A549 (cell line): ENCODE results near the gene PDXP. TPM values are rescaled to one million over a fixed set of nuclear protein-coding genes. Genes with fewer than 3 reads are reported as not detected.

Experiments used
- ATAC-seq, 2 experiments: fragments of 200-7000 bp in 1 of 2; fragments of >200 bp in 1 of 2; cut with Nextera tagmentation in 1 of 2; cut with Tn5 transposase in 1 of 2; 3 replicates each; pipeline versions ENCODE4 v1.8.0 to v1.9.1; 2018 to 2020; ENCODE audit warnings: mild to moderate bottlenecking in 1 of 2, moderate library complexity in 1 of 2
- CTCF ChIA-PET: fragments of 300-600 bp; sonication (Branson Sonifier 250); formaldehyde crosslinking; extraction: SDS; loops from one replicate; lab custom pipeline; 2021; ENCODE audit warnings: antibody characterized with exemption, inconsistent platforms; lab: Yijun Ruan, JAX
- POLR2A ChIA-PET: fragments of 350-600 bp; formaldehyde crosslinking; extraction: SDS; loops from one replicate; lab custom pipeline; 2021; ENCODE audit warnings: antibody characterized with exemption, inconsistent platforms; lab: Yijun Ruan, JAX
- DNase-seq, 2 experiments: peaks; one replicate each; pipeline versions ENCODE4 v3.0.0 to v3.0.0-alpha.2; 2011 to 2016; ENCODE audit warnings: low read depth in 1 of 2, low spot score in 1 of 2
- FAIRE-seq: peaks from 2 replicates; lab custom pipeline; 2011; peaks lifted over from hg19 to GRCh38; lab: Jason Lieb, UNC
- H3K27ac ChIP-seq, 2 experiments: fragments of >200 bp; sonication (Bioruptor Twin); formaldehyde crosslinking; 3 replicates each; pipeline ENCODE4 v1.5.1; 2016 to 2017
- H3K4me1 ChIP-seq: fragments of >200 bp; sonication (Bioruptor Twin); formaldehyde crosslinking; 3 replicates; pipeline ENCODE4 v1.6.1; 2016
- H3K4me2 ChIP-seq: fragments of >200 bp; sonication (Bioruptor Twin); formaldehyde crosslinking; 3 replicates; pipeline ENCODE4 v1.6.1; 2016
- H3K4me3 ChIP-seq: fragments of >200 bp; sonication (Bioruptor Twin); formaldehyde crosslinking; 3 replicates; pipeline ENCODE4 v1.5.1; 2016
- H3K9me3 ChIP-seq: fragments of >200 bp; sonication (Bioruptor Twin); formaldehyde crosslinking; 3 replicates; pipeline ENCODE4 v1.6.1; 2016
- BHLHE40 ChIP-seq: IDR thresholded peaks from 2 replicates; pipeline ENCODE4 v1.6.1; 2012; ENCODE audit warnings: low read depth, low read length, inconsistent platforms
- CEBPB ChIP-seq, 2 experiments: fragments of >200 bp in 1 of 2; sonication (Bioruptor Twin) in 1 of 2; formaldehyde crosslinking in 1 of 2; IDR thresholded peaks; 2 replicates each; pipeline ENCODE4 v1.6.1; 2012 to 2016
- CHD4 ChIP-seq: fragments of 200-600 bp; sonication (generic); IDR thresholded peaks from 2 replicates; pipeline ENCODE4 v1.6.1; 2016; ENCODE audit warnings: antibody characterized with exemption, mild to moderate bottlenecking, borderline replicate concordance
- E2F6 ChIP-seq: IDR thresholded peaks from 2 replicates; pipeline ENCODE4 v1.6.1; 2012; ENCODE audit warnings: low read depth, borderline replicate concordance
- EHF ChIP-seq: fragments of 250-450 bp; sonication (Bioruptor Pico); IDR thresholded peaks from 2 replicates; pipeline ENCODE4 v1.5.0; 2020; ENCODE audit warnings: mild to moderate bottlenecking
- FOSB ChIP-seq: fragments of 250-450 bp; sonication (Bioruptor Pico); IDR thresholded peaks from 2 replicates; pipeline ENCODE4 v1.5.0; 2020; ENCODE audit warnings: mild to moderate bottlenecking, moderate library complexity
- FOSL2 ChIP-seq, 2 experiments: fragments of 450-650 bp in 1 of 2; fragments of >200 bp in 1 of 2; sonication (Bioruptor Twin) in 1 of 2; formaldehyde crosslinking; IDR thresholded peaks; 2 replicates each; pipeline versions ENCODE4 v1.5.0 to v1.6.1; 2016 to 2020; ENCODE audit warnings: mild to moderate bottlenecking in 1 of 2, moderate library complexity in 1 of 2
- FOXS1 ChIP-seq: fragments of 250-450 bp; sonication (Bioruptor Pico); IDR thresholded peaks from 2 replicates; pipeline ENCODE4 v1.5.0; 2020; ENCODE audit warnings: mild to moderate bottlenecking, moderate library complexity
- HEYL ChIP-seq: fragments of 250-450 bp; sonication (Bioruptor Pico); IDR thresholded peaks from 2 replicates; pipeline ENCODE4 v1.8.0; 2021; ENCODE audit warnings: mild to moderate bottlenecking, moderate library complexity
- HOXA7 ChIP-seq: fragments of 250-450 bp; sonication (Bioruptor Pico); IDR thresholded peaks from 2 replicates; pipeline ENCODE4 v1.5.0; 2020; ENCODE audit warnings: mild to moderate bottlenecking, moderate library complexity
- HOXB13 ChIP-seq: fragments of 250-450 bp; sonication (Bioruptor Pico); IDR thresholded peaks from 2 replicates; pipeline ENCODE4 v1.5.0; 2020; ENCODE audit warnings: low read depth, mild to moderate bottlenecking, moderate library complexity
- JUN ChIP-seq, 2 experiments: fragments of >200 bp; sonication (Bioruptor Twin); formaldehyde crosslinking; IDR thresholded peaks; 2 replicates in 1 of 2; 3 replicates in 1 of 2; pipeline ENCODE4 v1.6.1; 2016 to 2017
- KDM5A ChIP-seq: fragments of 200-600 bp; sonication (generic); IDR thresholded peaks from 2 replicates; pipeline ENCODE4 v1.6.1; 2016; ENCODE audit warnings: antibody characterized with exemption, mild to moderate bottlenecking
- MAX ChIP-seq: IDR thresholded peaks from 2 replicates; pipeline ENCODE4 v1.6.1; 2012
- MAZ ChIP-seq: fragments of 150-350 bp; IDR thresholded peaks from 2 replicates; pipeline ENCODE4 v1.6.1; 2014; ENCODE audit warnings: antibody characterized with exemption, low read depth, low read length, borderline replicate concordance
- NFE2L2 ChIP-seq: fragments of 150-350 bp; conservative IDR thresholded peaks from 2 replicates; pipeline ENCODE4 v1.6.1; 2014; ENCODE audit warnings: low read length
- NR3C1 ChIP-seq: fragments of >200 bp; sonication (Bioruptor Twin); formaldehyde crosslinking; IDR thresholded peaks from 3 replicates; pipeline ENCODE4 v1.6.1; 2017
- PBX3 ChIP-seq: IDR thresholded peaks from 2 replicates; pipeline ENCODE4 v1.6.1; 2012
- POLR2A ChIP-seq: IDR thresholded peaks from 2 replicates; pipeline ENCODE4 v1.6.1; 2012; ENCODE audit warnings: mild to moderate bottlenecking, low read length
- RARB ChIP-seq: fragments of 250-450 bp; sonication (Bioruptor Pico); IDR thresholded peaks from 2 replicates; pipeline ENCODE4 v1.8.0; 2021; ENCODE audit warnings: mild to moderate bottlenecking, moderate library complexity
- REST ChIP-seq: fragments of 200-600 bp; sonication (generic); IDR thresholded peaks from 2 replicates; pipeline ENCODE4 v1.6.1; 2016; ENCODE audit warnings: antibody characterized with exemption, mild to moderate bottlenecking, moderate library complexity
- RNF2 ChIP-seq: fragments of 200-600 bp; sonication (generic); IDR thresholded peaks from 2 replicates; pipeline ENCODE4 v1.6.1; 2016; ENCODE audit warnings: low read depth, mild to moderate bottlenecking, antibody characterized with exemption, moderate library complexity, borderline replicate concordance
- SREBF2 ChIP-seq: fragments of 450-650 bp; IDR thresholded peaks from 2 replicates; pipeline ENCODE4 v1.6.1; 2014; ENCODE audit warnings: mild to moderate bottlenecking, moderate library complexity
- ZSCAN20 ChIP-seq: fragments of 250-450 bp; sonication (Bioruptor Pico); IDR thresholded peaks from 2 replicates; pipeline ENCODE4 v1.8.0; 2022; ENCODE audit warnings: mild to moderate bottlenecking, moderate library complexity
- WGBS: methylation state at CpG from one replicate; pipeline ENCODE4 v1.1.6; 2017; ENCODE audit errors: missing lambda C conversion rate; 5-methylcytosine and 5-hydroxymethylcytosine counted together
- polyA plus RNA-seq, 4 experiments: library from polyadenylated mRNA; depleted of rRNA in 3 of 4; stranded (reverse); fragments of >200 nt; fragmentation: RNase III in 1 of 4; extraction: RNeasy Plus Mini Kit Qiagen cat#74134 plus additional on column Dnase treatment in 1 of 4; gene quantifications; 2 replicates in 3 of 4; 3 replicates in 1 of 4; pipeline ENCODE4 v1.2.3, GENCODE V29; 2011 to 2017

The PDXP gene
- polyA plus RNA-seq, 2 of the 4 experiments (the other 2 are of a cell fraction): 11.5 to 13.1 TPM

GRCh38 chr22:37701141-37701786, 42.7 kb downstream of the PDXP start:
- Histone ChIP-seq H3K9me3 (no peaks in the 10 kb centered on the region), H3K4me1 (peaks cover 6% of the 10 kb centered on the region; the same call in 1 of the 3 replicates), H3K4me3 (no peak overlapping the region), H3K4me2 (no peak overlapping the region), H3K27ac (no peak overlapping the region)
- 80% methylated on average over 8 of the region's 8 CpGs for WGBS
- ATAC-seq (no peak), FAIRE-seq (no peak), DNase-seq (no peak)
- POLR2A ChIA-PET: no interaction called here
- TF ChIP-seq ZSCAN20 (CRISPR knock-in tag): no peak
- no peak for TF ChIP-seq PBX3
- TF ChIP-seq CHD4: no peak
- no peak for TF ChIP-seq HOXA7 (CRISPR knock-in tag)
- no peak for TF ChIP-seq KDM5A
- TF ChIP-seq POLR2A: no peak
- TF ChIP-seq SREBF2: no peak
- TF ChIP-seq JUN (IDR thresholded peaks at IDR 0.05): no peak
- no peak for TF ChIP-seq RARB
- no peak for TF ChIP-seq BHLHE40
- no peak for TF ChIP-seq FOXS1 (CRISPR knock-in tag)
- no peak for TF ChIP-seq NFE2L2
- no peak for TF ChIP-seq EHF (CRISPR knock-in tag)
- CTCF ChIA-PET: no interaction called here

GRCh38 chr22:37703906-37704305, 45.4 kb downstream of the PDXP start:
- Histone ChIP-seq H3K9me3 (no peaks in the 10 kb centered on the region), H3K27ac (no peak overlapping the region), H3K4me1 (no peaks in the 10 kb centered on the region), H3K4me2 (no peak overlapping the region), H3K4me3 (no peak overlapping the region)
- TF ChIP-seq POLR2A: no peak
- TF ChIP-seq HEYL (CRISPR knock-in tag): no peak
- no peak for TF ChIP-seq FOSB (CRISPR knock-in tag)
- no peak for TF ChIP-seq RNF2
- 70% methylated on average over 7 of the region's 7 CpGs for WGBS
- FAIRE-seq (no peak), ATAC-seq (no peak), DNase-seq (no peak)
- CTCF ChIA-PET: interaction anchor here (0.7 to 3.0 kb wide), 4 partner anchors 9 to 113 kb away, joined by 3 to 8 read pairs (median 3); no protein-coding TSS in a partner anchor
- POLR2A ChIA-PET: no interaction called here

GRCh38 chr22:37704645-37705044, 46.1 kb downstream of the PDXP start:
- Histone ChIP-seq H3K4me3 (no peak overlapping the region), H3K9me3 (no peaks in the 10 kb centered on the region), H3K4me1 (no peaks in the 10 kb centered on the region), H3K27ac (no peak overlapping the region), H3K4me2 (no peak overlapping the region)
- ATAC-seq: no peak
- TF ChIP-seq CEBPB (IDR thresholded peaks at IDR 0.05) (no peak), RNF2 (no peak), MAX (no peak), FOSL2 (IDR thresholded peaks at IDR 0.05) (no peak), FOSL2 (CRISPR knock-in tag; IDR thresholded peaks at IDR 0.05) (no peak), SREBF2 (no peak), HOXB13 (no peak), MAZ (no peak)
- DNase-seq: no peak
- CTCF ChIA-PET: interaction anchor here (0.7 to 3.0 kb wide), 2 partner anchors 9 to 112 kb away, joined by 3 to 8 read pairs; no protein-coding TSS in a partner anchor
- 92% methylated on average over 3 of the region's 3 CpGs for WGBS
- POLR2A ChIA-PET: no interaction called here
- FAIRE-seq: no peak

GRCh38 chr22:37705205-37705604, 46.7 kb downstream of the PDXP start:
- H3K4me2 ChIP-seq: no peak overlapping the region
- ATAC-seq (no peak), FAIRE-seq (no peak), DNase-seq (no peak)
- POLR2A ChIA-PET: no interaction called here
- no peak overlapping the region for H3K4me3 ChIP-seq
- CTCF ChIA-PET: interaction anchor here (3.0 kb wide), 1 partner anchor 8 kb away, joined by 8 read pairs; no protein-coding TSS in a partner anchor
- H3K27ac ChIP-seq: no peak overlapping the region
- no peaks in the 10 kb centered on the region for H3K9me3 ChIP-seq
- no peaks in the 10 kb centered on the region for H3K4me1 ChIP-seq
- WGBS: 80% methylated on average over 3 of the region's 3 CpGs
- TF ChIP-seq NR3C1: no peak
- no peak for TF ChIP-seq MAZ
- no peak for TF ChIP-seq HOXA7 (CRISPR knock-in tag)
- no peak for TF ChIP-seq E2F6
- TF ChIP-seq REST: no peak
- no peak for TF ChIP-seq CHD4
